Uterine smooth muscle cell (primary cell): ENCODE results near the gene IGFL3. TPM values are rescaled to one million over a fixed set of nuclear protein-coding genes. Genes with fewer than 3 reads are reported as not detected.

ENCODE experiments used
- total RNA-seq: library from RNA; depleted of rRNA; stranded (reverse); fragments of >200 nt; gene quantifications from 2 replicates; pipeline ENCODE4 v1.2.3, GENCODE V29; 2014

IGFL3 gene
- total RNA-seq: not detected in 2 replicates

DNA sequence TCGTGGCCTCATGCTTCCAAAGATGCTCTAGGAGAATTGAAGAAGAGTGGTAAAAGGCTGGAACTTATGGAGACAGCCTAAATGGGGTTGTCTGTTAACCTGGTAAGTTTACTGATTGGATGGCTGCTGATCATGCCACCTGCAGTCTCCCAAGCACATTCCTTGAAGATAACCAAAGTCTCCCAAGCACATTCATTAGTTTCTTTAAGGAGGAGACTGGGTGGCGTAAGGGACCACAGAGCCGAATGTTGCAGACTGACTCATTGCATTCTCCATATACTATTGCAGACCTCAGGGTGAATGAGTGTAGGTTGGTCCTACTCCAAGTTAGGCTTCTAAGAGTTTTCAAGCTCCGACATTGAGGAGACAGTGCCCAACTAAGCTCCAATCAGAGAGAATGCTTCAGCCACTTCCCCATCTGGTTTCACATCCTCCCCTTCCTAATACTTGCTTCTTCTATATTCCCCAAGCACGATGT, at the start of gene IGFL3:
IGFL3 (minus strand) TSS at position 51 of the 478 bp plus-strand sequence; CDS start at position 12, 39 bp downstream.

DNA sequence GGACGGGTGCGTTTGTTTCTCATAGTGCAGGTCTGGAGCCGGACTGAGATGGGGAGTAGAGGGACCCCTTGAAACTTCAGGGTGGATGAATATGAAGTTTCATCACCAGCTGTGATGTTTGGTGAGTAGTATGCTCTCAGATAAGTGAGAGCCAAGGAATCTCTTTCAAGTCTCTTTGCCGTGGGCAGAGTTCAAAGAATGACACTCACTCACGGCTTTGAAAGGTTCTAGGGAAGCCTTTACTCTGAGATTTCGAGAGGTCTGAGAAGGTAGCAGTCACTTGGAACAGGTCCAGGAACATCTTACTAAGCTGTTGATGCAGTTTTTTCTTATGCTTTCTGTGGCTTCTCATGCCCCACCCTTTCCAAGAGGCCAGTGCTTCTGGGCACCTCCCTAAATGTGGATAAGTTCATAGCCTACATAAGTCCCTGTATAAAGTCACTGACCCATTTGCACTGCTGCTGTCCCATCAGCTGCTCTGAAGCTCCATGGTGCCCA, 23.4 kb upstream of the IGFL3 start, which contains the start of gene IGFL2:
IGFL2 (plus strand) TSS at position 448 of the 498 bp plus-strand sequence; CDS start at position 489, 41 bp downstream.

Other genes starting within 250 kb of the IGFL3 start
- gene IRF2BP1, start 238.5 kb downstream of the IGFL3 start, total RNA-seq: 29.3 and 34.6 TPM in 2 replicates
- gene MYPOP, start 222.1 kb downstream of the IGFL3 start, total RNA-seq: 0.77 and 1.2 TPM in 2 replicates
- gene NANOS2, start 209.9 kb downstream of the IGFL3 start, total RNA-seq: not detected in 2 replicates
- gene NOVA2, start 150.8 kb downstream of the IGFL3 start, total RNA-seq: under 0.01 TPM in 1 of 2 replicates, not detected in the other
- 10.5 and 11.6 TPM in 2 replicates for gene CCDC61, start 129.2 kb downstream of the IGFL3 start, total RNA-seq
- gene PGLYRP1, start 101.6 kb downstream of the IGFL3 start, total RNA-seq: not detected in 2 replicates
- under 0.01 TPM in 1 of 2 replicates, not detected in the other for gene IGFL4, start 83.7 kb downstream of the IGFL3 start, total RNA-seq
- not detected in 2 replicates for gene IGFL2, start 23.6 kb upstream of the IGFL3 start, total RNA-seq
- gene IGFL1, start 105.1 kb upstream of the IGFL3 start, total RNA-seq: not detected in 2 replicates
- gene HIF3A, start 172.4 kb upstream of the IGFL3 start, total RNA-seq: 0.75 and 8.7 TPM in 2 replicates
- gene PPP5C, start 222.4 kb upstream of the IGFL3 start, total RNA-seq: 48.6 and 87.5 TPM in 2 replicates